ENCODE results near the gene SETX.

DNA sequence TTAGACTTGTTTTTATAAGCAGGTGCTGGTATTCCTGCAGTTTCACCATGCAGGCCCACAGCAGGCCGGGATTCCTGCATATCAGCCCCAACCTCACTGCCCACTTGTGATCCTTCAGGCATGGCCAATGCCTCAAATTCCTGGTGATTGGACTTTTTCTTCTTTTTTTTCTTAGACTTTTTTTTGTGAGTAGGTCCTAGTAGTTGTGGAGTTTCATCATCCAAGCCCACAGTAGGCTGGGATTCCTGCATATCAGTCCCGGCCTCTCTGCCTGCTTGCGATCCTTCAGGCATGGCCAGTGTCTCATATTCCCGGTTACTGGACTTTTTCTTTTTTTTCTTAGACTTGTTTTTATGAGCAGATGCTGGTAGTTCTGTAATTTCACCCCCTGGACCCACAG is 47.0 kb upstream of the SETX start:
- TF ChIP-seq CTCF (IDR thresholded peaks at IDR 0.05; ENCODE audit: low read depth, low read length) (no peak), POLR2A (IDR thresholded peaks at IDR 0.05; ENCODE audit: extremely low read depth, insufficient read length) (no peak), MYC (IDR thresholded peaks at IDR 0.05; ENCODE audit: low read depth, low read length) (no peak), MAX (IDR thresholded peaks at IDR 0.05; ENCODE audit: low read depth, low read length) (no peak)
